GM23248 (cell line): ENCODE measurements around the gene HOXB5.

Experiments used
- EZH2 ChIP-seq: fragments of 200-600 bp; sonication (generic); IDR thresholded peaks from 2 replicates; pipeline ENCODE4 v1.6.1; 2018; ENCODE audit warnings: antibody characterized with exemption, mild to moderate bottlenecking; ENCODE audit not compliant: insufficient read depth, poor library complexity, severe bottlenecking
- EZH2phosphoT487 ChIP-seq: fragments of 200-600 bp; sonication (generic); IDR thresholded peaks from 2 replicates; pipeline ENCODE4 v1.6.1; 2018; ENCODE audit warnings: antibody characterized with exemption, moderate library complexity, mild to moderate bottlenecking, low read depth; ENCODE audit not compliant: insufficient read depth

DNA sequence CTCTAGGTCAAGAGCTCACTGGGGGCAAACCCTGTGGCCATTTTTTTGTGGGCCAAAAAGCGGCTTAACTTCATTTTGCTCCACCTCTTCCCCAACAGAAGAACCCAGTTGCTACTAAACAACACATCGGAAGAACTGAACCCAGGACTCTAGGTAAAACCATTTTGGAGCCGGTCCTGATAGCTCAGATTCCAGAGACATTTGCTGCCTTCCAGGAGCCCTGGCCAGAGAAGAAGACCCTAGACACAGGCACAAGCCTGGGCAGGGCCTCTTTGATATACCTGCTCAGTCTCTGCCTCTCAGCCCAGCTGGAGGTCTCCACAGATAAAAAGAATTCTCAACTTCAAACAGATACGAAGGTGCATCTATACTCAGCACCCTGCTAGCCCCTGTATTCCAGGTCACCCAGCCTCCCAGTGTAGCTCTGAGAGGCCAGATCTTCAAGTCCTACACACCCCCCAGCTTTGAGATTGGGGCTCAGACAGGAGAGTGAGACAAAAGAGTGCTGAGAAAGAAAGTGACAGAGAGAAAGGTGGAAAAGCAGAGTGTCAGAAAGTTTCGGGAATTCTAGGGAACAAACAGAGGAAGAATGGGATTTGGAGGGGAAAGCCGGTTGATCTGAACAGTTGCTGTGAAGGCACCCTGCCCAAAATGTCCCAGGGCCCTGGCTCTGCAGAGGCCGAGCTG is 39.1 kb upstream of the HOXB5 start:
- TF ChIP-seq EZH2phosphoT487 (peak; percentile 62; the same call in 1 of the 2 replicates), EZH2 (peak; percentile 29)
